ENCODE data around the gene HOXA11. TPM values are rescaled to one million over a fixed set of nuclear protein-coding genes. Genes with fewer than 3 reads are reported as not detected.

Gene HOXA11
- total and polyA plus RNA-seq, 7 experiments from 2014 or later = not detected

DNA sequence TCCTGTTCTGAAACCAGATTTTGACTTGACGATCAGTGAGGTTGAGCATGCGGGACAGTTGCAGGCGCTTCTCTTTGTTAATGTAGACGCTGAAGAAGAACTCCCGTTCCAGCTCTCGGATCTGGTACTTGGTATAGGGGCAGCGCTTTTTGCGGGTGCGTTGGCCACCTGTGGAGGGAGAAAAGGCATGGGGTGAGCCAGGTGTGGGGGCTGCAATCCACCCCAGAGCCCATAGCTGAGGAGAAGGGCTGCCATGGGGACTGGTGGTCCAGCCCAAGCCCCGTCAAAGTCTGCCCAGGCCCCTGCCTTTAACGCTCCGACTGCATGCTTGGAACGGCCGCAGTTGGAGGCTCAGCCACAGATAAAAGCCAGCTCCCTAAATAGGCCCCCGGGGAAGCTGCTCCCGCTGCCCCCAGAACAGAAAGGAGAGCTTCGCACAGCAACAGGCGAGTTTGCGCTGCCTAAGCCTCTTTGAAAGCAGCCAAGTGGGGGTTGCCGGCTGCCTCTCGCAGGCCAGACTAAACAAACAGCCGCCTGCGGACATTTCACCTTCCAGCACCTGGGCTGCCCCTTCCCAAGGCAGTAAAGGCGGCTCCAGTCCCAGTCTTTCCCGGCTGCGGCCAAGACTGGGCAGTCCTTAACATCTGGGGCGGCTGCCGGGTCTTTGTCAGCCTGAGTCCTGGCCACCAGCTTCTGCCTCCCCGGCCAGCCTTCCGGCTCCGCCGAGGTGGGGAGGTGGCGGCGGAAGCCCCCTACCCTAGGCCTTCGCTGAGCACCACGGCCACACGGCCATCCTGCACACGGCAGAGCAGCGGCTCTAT is 2.0 kb downstream of the HOXA11 start:
- Mint-ChIP-seq H3K4me3 (peak overlapping the region in 2 of 10 donors; percentile 78 to 87), H3K27ac (peak overlapping the region in 4 of 9 donors; percentile 31 to 80 (median 60)), H3K36me3 (no peaks in the 10 kb centered on the region), H3K4me1 (peaks cover 22 to 48% (median 39%) of the 10 kb centered on the region in 7 donors), H3K9me3 (peaks cover 0 to 14% (median 0%) of the 10 kb centered on the region in 11 donors), H3K27me3 (peaks cover 79 to 91% (median 83%) of the 10 kb centered on the region in 5 donors)
- Histone ChIP-seq H3K36me3 (ENCODE audit: control insufficient read depth in 2 of 3, insufficient read depth in 3 of 3, low read length in 3 of 3) (no peaks in the 10 kb centered on the region), H3K27ac (ENCODE audit: low read depth, low read length) (no peak overlapping the region), H3K4me3 (ENCODE audit: low read length) (no peak overlapping the region), H3K4me1 (ENCODE audit: control insufficient read depth in 2 of 2, insufficient read depth in 2 of 2, low read length in 2 of 2) (peaks cover 27 to 41% of the 10 kb centered on the region in 2 donors), H3K27me3 (ENCODE audit: control insufficient read depth in 2 of 2, insufficient read depth in 2 of 2, low read length in 2 of 2) (peaks cover 46 to 84% of the 10 kb centered on the region in 2 donors), H3K9me3 (ENCODE audit: control insufficient read depth in 2 of 3, low read length in 3 of 3) (no peaks in the 10 kb centered on the region)
- ATAC-seq (no peak), DNase-seq (peak in 2 of 9 donors; percentile 7 to 22)
- ChIA-PET POLR2A (interaction anchor here (0.7 to 1.3 kb wide), 2 partner anchors 15 to 59 kb away, joined by 3 to 7 read pairs; partner anchors contain the start of gene EVX1), CTCF (interaction anchor here (0.6 to 1.6 kb wide), 4 partner anchors 10 to 503 kb away, joined by 3 to 4 read pairs (median 3); no protein-coding TSS in a partner anchor)
- intact Hi-C loops (cut with micrococcal nuclease) = no loop called here

- Histone ChIP-seq H3K36me3 (ENCODE audit: control insufficient read depth in 2 of 3, insufficient read depth in 3 of 3, low read length in 3 of 3) (no peaks in the 10 kb centered on the region), H3K27ac (ENCODE audit: low read depth, low read length) (no peak overlapping the region), H3K4me1 (ENCODE audit: control insufficient read depth in 2 of 2, insufficient read depth in 2 of 2, low read length in 2 of 2) (peaks cover 22 to 34% of the 10 kb centered on the region in 2 donors), H3K4me3 (ENCODE audit: low read length) (no peak overlapping the region), H3K9me3 (ENCODE audit: control insufficient read depth in 2 of 3, low read length in 3 of 3) (no peaks in the 10 kb centered on the region), H3K27me3 (ENCODE audit: control insufficient read depth in 2 of 2, insufficient read depth in 2 of 2, low read length in 2 of 2) (peaks cover 40 to 77% of the 10 kb centered on the region in 2 donors)
- no peaks in the 10 kb centered on the region for H3K36me3 Mint-ChIP-seq
- POLR2A ChIA-PET = no interaction called here
- DNase-seq (no peak), ATAC-seq (no peak)
- H3K27me3 Mint-ChIP-seq = peaks cover 79 to 91% (median 81%) of the 10 kb centered on the region in 5 donors
- H3K27ac Mint-ChIP-seq = peak overlapping the region in 2 of 9 donors; percentile 69 to 80
- intact Hi-C loops (cut with micrococcal nuclease) = no loop called here
- peaks cover 0 to 14% (median 0%) of the 10 kb centered on the region in 11 donors for H3K9me3 Mint-ChIP-seq
- peaks cover 17 to 41% (median 31%) of the 10 kb centered on the region in 7 donors for H3K4me1 Mint-ChIP-seq
- CTCF ChIA-PET = interaction anchor here (1.6 kb wide), 1 partner anchor 9 kb away, joined by 4 read pairs; no protein-coding TSS in a partner anchor
- peak overlapping the region in 1 of 10 donors; percentile 87 for H3K4me3 Mint-ChIP-seq
These were observed 2.7 kb downstream of the HOXA11 start for GRCh38 chr7:27182285-27182841.

DNA sequence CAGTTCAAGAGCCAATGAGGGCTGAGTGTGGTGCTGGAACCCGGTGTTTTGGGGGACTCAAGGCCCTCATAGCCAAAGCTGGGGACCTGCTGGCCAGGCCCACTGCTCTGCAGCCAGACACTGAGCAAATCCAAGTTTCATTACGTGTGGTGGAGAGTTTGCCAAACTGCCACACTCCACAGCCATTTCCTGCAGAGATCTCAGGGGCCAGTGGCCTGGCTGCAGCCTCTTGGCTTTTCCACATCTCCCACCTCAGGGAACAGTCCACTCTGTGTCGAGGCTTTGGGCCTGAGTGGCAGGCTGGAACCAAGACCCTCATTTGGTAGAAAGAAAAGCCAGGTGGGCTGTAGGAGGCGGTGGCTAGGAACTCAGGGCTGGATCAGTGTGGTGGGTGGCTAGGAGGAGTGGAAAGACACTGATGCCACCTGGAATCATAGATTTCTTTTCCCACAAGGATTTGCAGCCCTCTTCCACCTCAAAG is 3.2 kb downstream of the HOXA11 start:
- no peaks in the 10 kb centered on the region for H3K36me3 ChIP-seq (ENCODE audit: control insufficient read depth in 2 of 3, insufficient read depth in 3 of 3, low read length in 3 of 3)
- H3K4me3 Mint-ChIP-seq = no peak overlapping the region
- H3K9me3 ChIP-seq (ENCODE audit: control insufficient read depth in 2 of 3, low read length in 3 of 3) = no peaks in the 10 kb centered on the region
- H3K4me3 ChIP-seq (ENCODE audit: low read length) = no peak overlapping the region
- H3K27me3 Mint-ChIP-seq = peaks cover 76 to 86% (median 79%) of the 10 kb centered on the region in 5 donors
- ChIA-PET POLR2A (no interaction called here), CTCF (interaction anchor here (1.6 kb wide), 1 partner anchor 8 kb away, joined by 4 read pairs; no protein-coding TSS in a partner anchor)
- H3K27ac Mint-ChIP-seq = no peak overlapping the region
- no peak overlapping the region for H3K27ac ChIP-seq (ENCODE audit: low read depth, low read length)
- peak in 1 of 9 donors; percentile 4 for DNase-seq
- H3K4me1 ChIP-seq (ENCODE audit: control insufficient read depth in 2 of 2, insufficient read depth in 2 of 2, low read length in 2 of 2) = peaks cover 21 to 30% of the 10 kb centered on the region in 2 donors
- no peak for ATAC-seq
- intact Hi-C loops (cut with micrococcal nuclease) = no loop called here
- H3K9me3 Mint-ChIP-seq = peaks cover 0 to 10% (median 0%) of the 10 kb centered on the region in 11 donors
- H3K4me1 Mint-ChIP-seq = peaks cover 17 to 36% (median 29%) of the 10 kb centered on the region in 7 donors
- no peaks in the 10 kb centered on the region for H3K36me3 Mint-ChIP-seq
- H3K27me3 ChIP-seq (ENCODE audit: control insufficient read depth in 2 of 2, insufficient read depth in 2 of 2, low read length in 2 of 2) = peaks cover 35 to 72% of the 10 kb centered on the region in 2 donors

GRCh38 chr7:27180431-27181420 is 4.3 kb downstream of the HOXA11 start:
- H3K4me1 Mint-ChIP-seq = peaks cover 8 to 26% (median 22%) of the 10 kb centered on the region in 7 donors
- peaks cover 0 to 6% (median 0%) of the 10 kb centered on the region in 11 donors for H3K9me3 Mint-ChIP-seq
- no peaks in the 10 kb centered on the region for H3K36me3 Mint-ChIP-seq
- ChIA-PET CTCF (interaction anchor here (0.5 to 1.8 kb wide), 3 partner anchors 9 to 791 kb away, joined by 3 to 8 read pairs (median 4); no protein-coding TSS in a partner anchor), POLR2A (no interaction called here)
- ATAC-seq = no peak
- peak in 1 of 9 donors; percentile 2 for DNase-seq
- no peak overlapping the region for H3K27ac Mint-ChIP-seq
- Histone ChIP-seq H3K27me3 (ENCODE audit: control insufficient read depth in 2 of 2, insufficient read depth in 2 of 2, low read length in 2 of 2) (peaks cover 27 to 61% of the 10 kb centered on the region in 2 donors), H3K9me3 (ENCODE audit: control insufficient read depth in 2 of 3, low read length in 3 of 3) (no peaks in the 10 kb centered on the region), H3K36me3 (ENCODE audit: control insufficient read depth in 2 of 3, insufficient read depth in 3 of 3, low read length in 3 of 3) (no peaks in the 10 kb centered on the region), H3K4me3 (ENCODE audit: low read length) (no peak overlapping the region), H3K27ac (ENCODE audit: low read depth, low read length) (no peak overlapping the region), H3K4me1 (ENCODE audit: control insufficient read depth in 2 of 2, insufficient read depth in 2 of 2, low read length in 2 of 2) (peaks cover 10 to 28% of the 10 kb centered on the region in 2 donors)
- H3K27me3 Mint-ChIP-seq = peaks cover 70 to 83% (median 79%) of the 10 kb centered on the region in 5 donors
- peak overlapping the region in 4 of 10 donors; percentile 14 to 44 (median 22) for H3K4me3 Mint-ChIP-seq
- intact Hi-C loops (cut with micrococcal nuclease) = no loop called here

- Mint-ChIP-seq H3K4me3 (peak overlapping the region in 9 of 10 donors; percentile 14 to 64 (median 49)), H3K36me3 (no peaks in the 10 kb centered on the region), H3K4me1 (peaks cover 6 to 19% (median 13%) of the 10 kb centered on the region in 7 donors), H3K27me3 (peaks cover 70 to 82% (median 79%) of the 10 kb centered on the region in 5 donors), H3K9me3 (peaks cover 0 to 2% (median 0%) of the 10 kb centered on the region in 11 donors), H3K27ac (peak overlapping the region in 2 of 9 donors; percentile 14 to 34)
- ChIA-PET CTCF (interaction anchor here (0.5 to 1.8 kb wide), 8 partner anchors 10 to 792 kb away, joined by 3 to 8 read pairs (median 4); no protein-coding TSS in a partner anchor), POLR2A (interaction anchor here (1.4 kb wide), 1 partner anchor 19 kb away, joined by 4 read pairs; no protein-coding TSS in a partner anchor)
- H3K36me3 ChIP-seq (ENCODE audit: control insufficient read depth in 2 of 3, insufficient read depth in 3 of 3, low read length in 3 of 3) = no peaks in the 10 kb centered on the region
- intact Hi-C loops (cut with micrococcal nuclease) = no loop called here
- no peak overlapping the region for H3K4me3 ChIP-seq (ENCODE audit: low read length)
- DNase-seq = peak in 5 of 9 donors; percentile 48 to 73 (median 64)
- H3K9me3 ChIP-seq (ENCODE audit: control insufficient read depth in 2 of 3, low read length in 3 of 3) = no peaks in the 10 kb centered on the region
- ATAC-seq = peak; percentile 86
- no peak overlapping the region for H3K27ac ChIP-seq (ENCODE audit: low read depth, low read length)
- H3K4me1 ChIP-seq (ENCODE audit: control insufficient read depth in 2 of 2, insufficient read depth in 2 of 2, low read length in 2 of 2) = peaks cover 7 to 18% of the 10 kb centered on the region in 2 donors
- peaks cover 27 to 58% of the 10 kb centered on the region in 2 donors for H3K27me3 ChIP-seq (ENCODE audit: control insufficient read depth in 2 of 2, insufficient read depth in 2 of 2, low read length in 2 of 2)
These were observed 5.3 kb downstream of the HOXA11 start for GRCh38 chr7:27179503-27180430.

Data from naive thymus-derived CD4-positive, alpha-beta T cell (primary cell).